ENCODE results near the gene CACNA1D. TPM values are rescaled to one million over a fixed set of nuclear protein-coding genes. Genes with fewer than 3 reads are reported as not detected.

CACNA1D gene
- total RNA-seq, 2 experiments from 2014 or later, result not detected

DNA sequence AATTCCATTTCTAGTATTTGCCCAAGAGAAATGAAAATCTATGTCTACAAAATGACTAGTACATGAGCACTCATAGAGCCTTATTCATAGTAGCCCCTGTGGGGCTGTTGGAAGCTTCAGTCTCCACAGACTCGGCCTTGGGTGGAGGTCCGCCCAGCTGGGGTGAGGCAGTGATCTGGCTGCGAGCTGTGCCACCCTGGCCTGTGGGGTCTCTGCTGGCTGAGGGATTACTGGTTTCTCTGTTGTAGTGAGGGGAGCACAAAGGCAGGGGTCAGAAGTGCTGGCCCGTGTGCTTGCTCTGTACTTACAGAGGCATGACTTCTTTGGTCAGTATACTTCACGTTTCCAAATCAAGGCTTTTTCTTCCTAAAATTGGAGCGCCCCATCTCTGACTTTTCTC, 193.7 kb downstream of the CACNA1D start:
- CTCF ChIA-PET, result interaction anchor here (1.4 kb wide), 1 partner anchor 22 kb away, joined by 3 read pairs; no protein-coding TSS in a partner anchor
- TF ChIP-seq, protein P1, sequence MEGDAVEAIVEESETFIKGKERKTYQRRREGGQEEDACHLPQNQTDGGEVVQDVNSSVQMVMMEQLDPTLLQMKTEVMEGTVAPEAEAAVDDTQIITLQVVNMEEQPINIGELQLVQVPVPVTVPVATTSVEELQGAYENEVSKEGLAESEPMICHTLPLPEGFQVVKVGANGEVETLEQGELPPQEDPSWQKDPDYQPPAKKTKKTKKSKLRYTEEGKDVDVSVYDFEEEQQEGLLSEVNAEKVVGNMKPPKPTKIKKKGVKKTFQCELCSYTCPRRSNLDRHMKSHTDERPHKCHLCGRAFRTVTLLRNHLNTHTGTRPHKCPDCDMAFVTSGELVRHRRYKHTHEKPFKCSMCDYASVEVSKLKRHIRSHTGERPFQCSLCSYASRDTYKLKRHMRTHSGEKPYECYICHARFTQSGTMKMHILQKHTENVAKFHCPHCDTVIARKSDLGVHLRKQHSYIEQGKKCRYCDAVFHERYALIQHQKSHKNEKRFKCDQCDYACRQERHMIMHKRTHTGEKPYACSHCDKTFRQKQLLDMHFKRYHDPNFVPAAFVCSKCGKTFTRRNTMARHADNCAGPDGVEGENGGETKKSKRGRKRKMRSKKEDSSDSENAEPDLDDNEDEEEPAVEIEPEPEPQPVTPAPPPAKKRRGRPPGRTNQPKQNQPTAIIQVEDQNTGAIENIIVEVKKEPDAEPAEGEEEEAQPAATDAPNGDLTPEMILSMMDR (IDR thresholded peaks at IDR 0.05), result no peak

GRCh38 chr3:53688989-53689388, 194.6 kb downstream of the CACNA1D start:
- TF ChIP-seq, protein P1 (IDR thresholded peaks at IDR 0.05), result no peak
- H3K27me3 Mint-ChIP-seq, result peaks cover 6% of the 10 kb centered on the region
- H3K9me3 Mint-ChIP-seq, result no peaks in the 10 kb centered on the region
- ChIA-PET POLR2A (no interaction called here), CTCF (no interaction called here)
- intact Hi-C loops (cut with micrococcal nuclease), result no loop called here
- H3K36me3 Mint-ChIP-seq (ENCODE audit: low read depth), result no peaks in the 10 kb centered on the region
- ATAC-seq (no peak), DNase-seq (no peak)
- peaks cover 2% of the 10 kb centered on the region for H3K4me1 Mint-ChIP-seq (ENCODE audit: low read depth)
- no peak overlapping the region for H3K4me3 Mint-ChIP-seq
- no peak overlapping the region for H3K27ac Mint-ChIP-seq

More for the DNA sequence above, 193.7 kb downstream of the CACNA1D start:
- no peak overlapping the region for H3K4me3 Mint-ChIP-seq
- intact Hi-C loops (cut with micrococcal nuclease), result no loop called here
- H3K9me3 Mint-ChIP-seq, result no peaks in the 10 kb centered on the region
- no peaks in the 10 kb centered on the region for H3K36me3 Mint-ChIP-seq (ENCODE audit: low read depth)
- no peaks in the 10 kb centered on the region for H3K4me1 Mint-ChIP-seq (ENCODE audit: low read depth)
- ATAC-seq (no peak), DNase-seq (no peak)
- peaks cover 12% of the 10 kb centered on the region for H3K27me3 Mint-ChIP-seq
- H3K27ac Mint-ChIP-seq, result no peak overlapping the region
- POLR2A ChIA-PET, result no interaction called here

GRCh38 chr3:53689681-53690080, 195.3 kb downstream of the CACNA1D start:
- H3K27ac Mint-ChIP-seq, result no peak overlapping the region
- intact Hi-C loops (cut with micrococcal nuclease), result no loop called here
- H3K27me3 Mint-ChIP-seq, result peaks cover 4% of the 10 kb centered on the region
- H3K36me3 Mint-ChIP-seq (ENCODE audit: low read depth), result no peaks in the 10 kb centered on the region
- ATAC-seq (no peak), DNase-seq (no peak)
- ChIA-PET CTCF (interaction anchor here (1.4 kb wide), 1 partner anchor 10 kb away, joined by 3 read pairs; no protein-coding TSS in a partner anchor), POLR2A (no interaction called here)
- TF ChIP-seq, protein P1 (IDR thresholded peaks at IDR 0.05), result no peak
- no peak overlapping the region for H3K4me3 Mint-ChIP-seq
- H3K9me3 Mint-ChIP-seq, result no peaks in the 10 kb centered on the region
- peaks cover 2% of the 10 kb centered on the region for H3K4me1 Mint-ChIP-seq (ENCODE audit: low read depth)

GRCh38 chr3:53690521-53690920, 196.1 kb downstream of the CACNA1D start:
- ChIA-PET CTCF (interaction anchor here (1.4 kb wide), 1 partner anchor 9 kb away, joined by 3 read pairs; no protein-coding TSS in a partner anchor), POLR2A (no interaction called here)
- H3K27me3 Mint-ChIP-seq, result peaks cover 3% of the 10 kb centered on the region
- H3K9me3 Mint-ChIP-seq, result no peaks in the 10 kb centered on the region
- no peaks in the 10 kb centered on the region for H3K36me3 Mint-ChIP-seq (ENCODE audit: low read depth)
- no peak overlapping the region for H3K27ac Mint-ChIP-seq
- intact Hi-C loops (cut with micrococcal nuclease), result no loop called here
- H3K4me3 Mint-ChIP-seq, result no peak overlapping the region
- TF ChIP-seq, protein P1 (IDR thresholded peaks at IDR 0.05), result no peak
- peaks cover 2% of the 10 kb centered on the region for H3K4me1 Mint-ChIP-seq (ENCODE audit: low read depth)
- DNase-seq, result no peak
- ATAC-seq, result no peak

DNA sequence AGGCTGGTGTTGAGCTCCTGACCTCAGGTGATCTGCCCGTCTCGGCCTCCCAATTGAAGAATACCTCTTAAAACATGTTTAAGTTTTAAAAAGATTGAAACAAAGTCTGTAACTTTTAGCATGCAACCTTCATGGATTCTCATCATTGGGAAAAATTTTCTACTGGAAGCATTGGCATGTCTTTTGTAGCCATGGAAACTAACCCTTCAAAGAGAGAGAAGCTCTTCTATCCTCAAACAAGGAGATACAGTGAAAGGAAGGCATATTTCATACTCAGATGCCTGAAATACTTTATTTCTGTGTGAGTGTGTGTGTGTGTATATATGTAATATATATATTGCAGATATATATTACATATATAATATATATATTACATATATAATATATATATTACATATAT, 196.9 kb downstream of the CACNA1D start:
- ATAC-seq (no peak), DNase-seq (no peak)
- H3K27ac Mint-ChIP-seq, result no peak overlapping the region
- intact Hi-C loops (cut with micrococcal nuclease), result no loop called here
- TF ChIP-seq, protein P1 (IDR thresholded peaks at IDR 0.05), result no peak
- ChIA-PET POLR2A (no interaction called here), CTCF (interaction anchor here (1.4 kb wide), 1 partner anchor 8 kb away, joined by 3 read pairs; no protein-coding TSS in a partner anchor)
- no peaks in the 10 kb centered on the region for H3K9me3 Mint-ChIP-seq
- H3K36me3 Mint-ChIP-seq (ENCODE audit: low read depth), result no peaks in the 10 kb centered on the region
- H3K27me3 Mint-ChIP-seq, result no peaks in the 10 kb centered on the region
- H3K4me3 Mint-ChIP-seq, result no peak overlapping the region
- H3K4me1 Mint-ChIP-seq (ENCODE audit: low read depth), result peaks cover 2% of the 10 kb centered on the region

Data from activated CD8-positive, alpha-beta T cell treated with anti-CD3 and anti-CD28 coated beads for 36 hours (primary cell).